Fibroblast of skin of left biceps (primary cell): ENCODE data around the gene PACSIN2.
"Not testable (repeated sequence)": the region's sequence is repeated elsewhere in the genome, so short reads cannot be mapped to it uniquely, and the experiment has no call there.

Experiments
- DNase-seq, 2 experiments: peaks; one replicate each; pipeline ENCODE4 v3.0.0-alpha.2; 2013; ENCODE audit warnings: low read depth in 2 of 2

The PACSIN2 gene

GRCh38 chr22:42992092-42992491 lies 22.9 kb downstream of the PACSIN2 start:
- DNase-seq: no peak

GRCh38 chr22:42991010-42991651 lies 23.8 kb downstream of the PACSIN2 start:
- DNase-seq: no peak

- DNase-seq: peak; percentile 41 to 45
Observed at GRCh38 chr22:42990131-42990838, 24.7 kb downstream of the PACSIN2 start.

GRCh38 chr22:42986115-42986514 lies 28.8 kb downstream of the PACSIN2 start:
- no peak for DNase-seq

- DNase-seq: no peak
Observed at GRCh38 chr22:42985531-42985905, 29.4 kb downstream of the PACSIN2 start.

GRCh38 chr22:42984814-42985530 lies 30.0 kb downstream of the PACSIN2 start:
- DNase-seq: no peak

- no peak for DNase-seq
Observed at GRCh38 chr22:42984397-42984796, 30.6 kb downstream of the PACSIN2 start.

GRCh38 chr22:42983470-42983869 lies 31.5 kb downstream of the PACSIN2 start:
- no peak for DNase-seq

GRCh38 chr22:42979606-42980005 lies 35.3 kb downstream of the PACSIN2 start:
- DNase-seq: no peak

GRCh38 chr22:42978453-42979103 lies 36.4 kb downstream of the PACSIN2 start:
- no peak for DNase-seq

- no peak for DNase-seq
Observed at GRCh38 chr22:42977569-42977968, 37.4 kb downstream of the PACSIN2 start.

GRCh38 chr22:42976217-42976933 lies 38.6 kb downstream of the PACSIN2 start:
- no peak for DNase-seq

- no peak for DNase-seq
Observed at GRCh38 chr22:42974223-42974622, 40.7 kb downstream of the PACSIN2 start.

GRCh38 chr22:42973536-42973881 lies 41.4 kb downstream of the PACSIN2 start:
- no peak for DNase-seq

GRCh38 chr22:42972649-42973535 lies 42.1 kb downstream of the PACSIN2 start:
- no peak for DNase-seq

GRCh38 chr22:42971473-42971860 lies 43.5 kb downstream of the PACSIN2 start:
- DNase-seq: not testable (repeated sequence)

GRCh38 chr22:42970029-42970428 lies 44.9 kb downstream of the PACSIN2 start:
- no peak for DNase-seq

- peak; percentile 95 for DNase-seq
Observed at GRCh38 chr22:42969348-42969975, 45.5 kb downstream of the PACSIN2 start.

- DNase-seq: no peak
Observed at GRCh38 chr22:42967933-42968332, 47.0 kb downstream of the PACSIN2 start.

GRCh38 chr22:42967005-42967404 lies 47.9 kb downstream of the PACSIN2 start:
- DNase-seq: no peak
